ENCODE measurements around the gene ANKRD11. TPM values are rescaled to one million over a fixed set of nuclear protein-coding genes. Genes with fewer than 3 reads are reported as not detected.
A peak's percentile ranks its signal among the peaks of the same experiment; 100 is the strongest.

Gene ANKRD11
- polyA plus RNA-seq, 3 donors: 3.2 to 62.4 (median 5.4) TPM

DNA sequence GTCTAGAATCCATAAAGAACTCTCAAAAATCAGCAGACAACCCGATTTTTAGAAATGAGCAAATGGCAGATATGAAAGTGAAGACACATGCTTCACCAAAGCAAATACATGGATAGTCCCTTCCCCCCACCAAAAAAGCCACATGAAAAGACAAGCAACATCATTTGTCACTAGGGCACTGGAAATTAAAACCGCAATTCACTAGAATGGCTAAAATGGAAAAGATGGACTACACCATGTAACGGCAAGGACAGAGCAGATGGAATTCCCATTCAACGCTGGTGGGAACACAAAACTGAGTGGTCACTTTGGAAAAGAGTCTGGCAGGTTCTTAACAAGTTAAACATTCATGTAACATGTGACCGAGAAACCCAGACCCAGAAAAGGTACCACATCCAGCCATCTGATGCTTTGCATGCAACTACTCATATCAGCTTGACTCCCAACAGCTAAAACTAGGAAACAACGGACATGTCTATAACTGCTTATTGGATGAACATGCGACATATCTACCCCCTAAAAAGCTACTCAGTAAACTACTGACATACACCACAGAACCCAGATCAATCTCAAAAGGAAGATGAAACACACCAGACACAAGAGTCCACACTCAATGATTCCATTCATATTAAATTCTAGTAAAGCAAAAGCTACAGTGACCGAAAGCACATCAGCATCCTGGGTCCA lies 140.3 kb downstream of the ANKRD11 start:
- TF ChIP-seq, protein P1, sequence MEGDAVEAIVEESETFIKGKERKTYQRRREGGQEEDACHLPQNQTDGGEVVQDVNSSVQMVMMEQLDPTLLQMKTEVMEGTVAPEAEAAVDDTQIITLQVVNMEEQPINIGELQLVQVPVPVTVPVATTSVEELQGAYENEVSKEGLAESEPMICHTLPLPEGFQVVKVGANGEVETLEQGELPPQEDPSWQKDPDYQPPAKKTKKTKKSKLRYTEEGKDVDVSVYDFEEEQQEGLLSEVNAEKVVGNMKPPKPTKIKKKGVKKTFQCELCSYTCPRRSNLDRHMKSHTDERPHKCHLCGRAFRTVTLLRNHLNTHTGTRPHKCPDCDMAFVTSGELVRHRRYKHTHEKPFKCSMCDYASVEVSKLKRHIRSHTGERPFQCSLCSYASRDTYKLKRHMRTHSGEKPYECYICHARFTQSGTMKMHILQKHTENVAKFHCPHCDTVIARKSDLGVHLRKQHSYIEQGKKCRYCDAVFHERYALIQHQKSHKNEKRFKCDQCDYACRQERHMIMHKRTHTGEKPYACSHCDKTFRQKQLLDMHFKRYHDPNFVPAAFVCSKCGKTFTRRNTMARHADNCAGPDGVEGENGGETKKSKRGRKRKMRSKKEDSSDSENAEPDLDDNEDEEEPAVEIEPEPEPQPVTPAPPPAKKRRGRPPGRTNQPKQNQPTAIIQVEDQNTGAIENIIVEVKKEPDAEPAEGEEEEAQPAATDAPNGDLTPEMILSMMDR (IDR thresholded peaks at IDR 0.05): no peak
- Histone ChIP-seq H3K4me2 (replicated peaks; ENCODE audit: extremely low read depth, low read length, poor library complexity, severe bottlenecking) (no peak overlapping the region), H2AFZ (ENCODE audit: insufficient read depth, low read depth, low read length, poor library complexity, severe bottlenecking) (no peak overlapping the region), H3K4me1 (ENCODE audit: control insufficient read depth in 1 of 2, insufficient read depth in 2 of 2, low read length in 2 of 2) (peaks cover 12 to 30% of the 10 kb centered on the region in 2 donors), H3K9ac (ENCODE audit: insufficient read depth, low read length, poor library complexity, severe bottlenecking) (no peak overlapping the region), H4K20me1 (ENCODE audit: insufficient read depth, low read length) (peaks cover 100% of the 10 kb centered on the region), H3K27ac (ENCODE audit: low read depth in 1 of 2, low read length in 2 of 2) (peak overlapping the region in 1 of 2 donors; percentile 45), H3K79me2 (ENCODE audit: insufficient read depth, low read length) (peaks cover 100% of the 10 kb centered on the region), H3K36me3 (replicated peaks in 1 of 2; ENCODE audit: control insufficient read depth in 1 of 2, insufficient read depth in 2 of 2, low read length in 2 of 2) (peaks cover 6 to 21% of the 10 kb centered on the region in 2 donors), H3K4me3 (replicated peaks in 1 of 3; ENCODE audit: low read depth in 2 of 3, low read length in 3 of 3) (no peak overlapping the region), H3K9me3 (replicated peaks in 1 of 2; ENCODE audit: control insufficient read depth in 1 of 2, insufficient read depth in 1 of 2, low read length in 2 of 2) (no peaks in the 10 kb centered on the region), H3K27me3 (ENCODE audit: control insufficient read depth in 2 of 2, insufficient read depth in 2 of 2, low read length in 2 of 2) (no peaks in the 10 kb centered on the region)
- Mint-ChIP-seq H3K4me3 (no peak overlapping the region), H3K36me3 (peaks cover 12 to 32% of the 10 kb centered on the region in 2 donors), H3K27me3 (ENCODE audit: low read depth in 3 of 3) (peaks cover 0 to 4% (median 0%) of the 10 kb centered on the region in 3 donors), H3K27ac (peak overlapping the region in 3 of 7 donors; percentile 30 to 72 (median 69)), H3K4me1 (peaks cover 38% of the 10 kb centered on the region), H3K9me3 (no peaks in the 10 kb centered on the region)
- 100% methylated on average over 4 of the region's 8 CpGs for WGBS (ENCODE audit: insufficient coverage)
- DNase-seq: no peak
- intact Hi-C loops (cut with micrococcal nuclease): no loop called here

DNA sequence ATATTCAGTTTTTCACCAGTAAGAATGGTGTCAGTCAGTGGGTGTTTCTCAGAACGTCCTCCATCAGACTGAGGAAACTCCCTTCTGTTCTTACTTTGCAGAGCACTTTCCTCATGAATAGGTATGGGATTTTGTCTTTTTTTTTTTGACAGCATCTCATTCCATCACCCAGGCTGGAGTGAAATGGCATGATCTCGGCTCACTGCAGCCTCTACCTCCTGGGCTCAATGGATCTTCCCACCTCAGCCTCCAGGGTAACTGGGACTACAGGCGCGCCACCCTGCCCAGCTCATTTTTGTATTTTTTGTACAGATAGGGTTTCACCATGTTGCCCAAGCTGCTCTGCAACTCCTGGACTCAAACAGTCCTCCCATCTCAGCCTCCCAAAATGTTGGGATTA lies 142.6 kb downstream of the ANKRD11 start:
- peaks cover 20% of the 10 kb centered on the region for H3K4me1 Mint-ChIP-seq
- Histone ChIP-seq H2AFZ (ENCODE audit: insufficient read depth, low read depth, low read length, poor library complexity, severe bottlenecking) (no peak overlapping the region), H3K79me2 (ENCODE audit: insufficient read depth, low read length) (peaks cover 100% of the 10 kb centered on the region), H4K20me1 (ENCODE audit: insufficient read depth, low read length) (peaks cover 100% of the 10 kb centered on the region), H3K4me2 (replicated peaks; ENCODE audit: extremely low read depth, low read length, poor library complexity, severe bottlenecking) (no peak overlapping the region), H3K9me3 (replicated peaks in 1 of 2; ENCODE audit: control insufficient read depth in 1 of 2, insufficient read depth in 1 of 2, low read length in 2 of 2) (no peaks in the 10 kb centered on the region), H3K36me3 (replicated peaks in 1 of 2; ENCODE audit: control insufficient read depth in 1 of 2, insufficient read depth in 2 of 2, low read length in 2 of 2) (peaks cover 6 to 30% of the 10 kb centered on the region in 2 donors), H3K4me3 (replicated peaks in 1 of 3; ENCODE audit: low read depth in 2 of 3, low read length in 3 of 3) (no peak overlapping the region), H3K27ac (ENCODE audit: low read depth in 1 of 2, low read length in 2 of 2) (no peak overlapping the region), H3K9ac (ENCODE audit: insufficient read depth, low read length, poor library complexity, severe bottlenecking) (no peak overlapping the region), H3K27me3 (ENCODE audit: control insufficient read depth in 2 of 2, insufficient read depth in 2 of 2, low read length in 2 of 2) (no peaks in the 10 kb centered on the region), H3K4me1 (ENCODE audit: control insufficient read depth in 1 of 2, insufficient read depth in 2 of 2, low read length in 2 of 2) (peaks cover 4 to 8% of the 10 kb centered on the region in 2 donors)
- intact Hi-C loops (cut with micrococcal nuclease): no loop called here
- H3K9me3 Mint-ChIP-seq: no peaks in the 10 kb centered on the region
- H3K27ac Mint-ChIP-seq: peak overlapping the region in 2 of 7 donors; percentile 16 to 63
- peaks cover 16 to 37% of the 10 kb centered on the region in 2 donors for H3K36me3 Mint-ChIP-seq
- DNase-seq: no peak
- TF ChIP-seq, protein P1 (IDR thresholded peaks at IDR 0.05): no peak
- WGBS (ENCODE audit: insufficient coverage): no CpG with 5 or more reads among the region's 4 CpGs
- no peaks in the 10 kb centered on the region for H3K27me3 Mint-ChIP-seq (ENCODE audit: low read depth in 3 of 3)
- no peak overlapping the region for H3K4me3 Mint-ChIP-seq

Data from CD14-positive monocyte (primary cell).